Mesenchymal stem cell (in vitro differentiated cells and primary cell): ENCODE data around the gene SMIM38.

Experiments
- DNase-seq: peaks from one replicate; pipeline ENCODE4 v3.0.0-alpha.2; 2013
- H2AFZ ChIP-seq: one replicate; pipeline ENCODE4 v1.6.1; 2013; ENCODE audit warnings: low read depth, mild to moderate bottlenecking, control low read depth, inconsistent platforms, low read length, moderate library complexity
- H2AK5ac ChIP-seq: 2 replicates; pipeline ENCODE4 v1.6.1; 2013; ENCODE audit warnings: low read length, moderate library complexity, mild to moderate bottlenecking, inconsistent platforms; ENCODE audit not compliant: severe bottlenecking
- H2BK120ac ChIP-seq: one replicate; pipeline ENCODE4 v1.6.1; 2013; ENCODE audit warnings: low read depth, mild to moderate bottlenecking, inconsistent platforms, low read length, moderate library complexity
- H2BK12ac ChIP-seq, 2 experiments: one replicate each; pipeline ENCODE4 v1.6.1; 2013; ENCODE audit warnings: inconsistent platforms in 2 of 2, low read length in 2 of 2, mild to moderate bottlenecking in 2 of 2, moderate library complexity in 2 of 2, control low read depth in 1 of 2
- H2BK15ac ChIP-seq: one replicate; pipeline ENCODE4 v1.6.1; 2013; ENCODE audit warnings: mild to moderate bottlenecking, low read depth, inconsistent platforms; ENCODE audit not compliant: poor library complexity, severe bottlenecking
- H2BK5ac ChIP-seq: 2 replicates; pipeline ENCODE4 v1.6.1; 2013; ENCODE audit warnings: low read depth, mild to moderate bottlenecking, low read length, control low read depth, inconsistent platforms; ENCODE audit not compliant: poor library complexity, severe bottlenecking
- H3K14ac ChIP-seq, 2 experiments: one replicate each; pipeline ENCODE4 v1.6.1; 2013; ENCODE audit warnings: inconsistent platforms in 2 of 2, low read length in 2 of 2, control low read depth in 1 of 2, mild to moderate bottlenecking in 1 of 2, moderate library complexity in 1 of 2
- H3K18ac ChIP-seq, 2 experiments: one replicate each; pipeline ENCODE4 v1.6.1; 2013; ENCODE audit warnings: inconsistent platforms in 2 of 2, low read length in 2 of 2, control low read depth in 1 of 2, low read depth in 1 of 2, mild to moderate bottlenecking in 1 of 2
- H3K23ac ChIP-seq, 2 experiments: one replicate each; pipeline ENCODE4 v1.6.1; 2013; ENCODE audit warnings: inconsistent platforms in 2 of 2, low read length in 2 of 2, mild to moderate bottlenecking in 2 of 2, moderate library complexity in 2 of 2, control low read depth in 1 of 2
- H3K27ac ChIP-seq: 2 replicates; pipeline ENCODE4 v1.5.1; 2013; ENCODE audit warnings: mild to moderate bottlenecking, moderate library complexity, low read length, control low read depth, inconsistent platforms; ENCODE audit not compliant: poor library complexity, severe bottlenecking
- H3K27me3 ChIP-seq, 2 experiments: 2 replicates each; pipeline versions ENCODE4 v1.6.1 to v1.7.0; 2013; ENCODE audit warnings: low read length in 2 of 2, mild to moderate bottlenecking in 2 of 2, moderate library complexity in 2 of 2, control low read depth in 1 of 2, inconsistent platforms in 1 of 2; ENCODE audit not compliant: control insufficient read depth in 1 of 2, insufficient read depth in 1 of 2
- H3K36me3 ChIP-seq, 2 experiments: 2 replicates each; pipeline versions ENCODE4 v1.6.1 to v1.7.0; 2013; ENCODE audit warnings: low read length in 2 of 2, control low read depth in 1 of 2, inconsistent platforms in 1 of 2, low read depth in 1 of 2, mild to moderate bottlenecking in 1 of 2; ENCODE audit not compliant: insufficient read depth in 2 of 2, control insufficient read depth in 1 of 2
- H3K4ac ChIP-seq, 2 experiments: one replicate each; pipeline ENCODE4 v1.6.1; 2013; ENCODE audit warnings: inconsistent platforms in 2 of 2, low read length in 2 of 2, mild to moderate bottlenecking in 2 of 2, moderate library complexity in 2 of 2, control low read depth in 1 of 2, low read depth in 1 of 2
- H3K4me1 ChIP-seq: 2 replicates; pipeline ENCODE4 v1.6.1; 2013; ENCODE audit warnings: low read depth, low read length, control low read depth; ENCODE audit not compliant: control insufficient read depth, insufficient read depth
- H3K4me2 ChIP-seq: 2 replicates; pipeline ENCODE4 v1.6.1; 2013; ENCODE audit warnings: low read length, mild to moderate bottlenecking, inconsistent platforms; ENCODE audit not compliant: poor library complexity, severe bottlenecking
- H3K4me3 ChIP-seq, 2 experiments: 2 replicates each; pipeline versions ENCODE4 v1.5.1 to v1.7.0; 2013; ENCODE audit warnings: low read length in 2 of 2, mild to moderate bottlenecking in 2 of 2, control low read depth in 1 of 2, low read depth in 1 of 2; ENCODE audit not compliant: insufficient read depth in 1 of 2
- H3K79me1 ChIP-seq: replicated peaks from 2 replicates; pipeline ENCODE4 v1.6.1; 2013; ENCODE audit warnings: mild to moderate bottlenecking, control low read depth, low read length, inconsistent platforms; ENCODE audit not compliant: poor library complexity, severe bottlenecking
- H3K9ac ChIP-seq: 2 replicates; pipeline ENCODE4 v1.7.0; 2013; ENCODE audit warnings: mild to moderate bottlenecking, low read length, moderate library complexity
- H3K9me3 ChIP-seq: 2 replicates; pipeline ENCODE4 v1.7.0; 2013; ENCODE audit warnings: mild to moderate bottlenecking, low read length; ENCODE audit not compliant: control insufficient read depth
- H4K8ac ChIP-seq: one replicate; pipeline ENCODE4 v1.6.1; 2013; ENCODE audit warnings: inconsistent platforms, mild to moderate bottlenecking, low read length, moderate library complexity
- H4K91ac ChIP-seq: one replicate; pipeline ENCODE4 v1.6.1; 2013; ENCODE audit warnings: mild to moderate bottlenecking, low read length, inconsistent platforms
- WGBS: methylation state at CpG from one replicate; pipeline ENCODE4 v1.1.7; 2013; ENCODE audit warnings: mixed read lengths; 5-methylcytosine and 5-hydroxymethylcytosine counted together

Gene SMIM38

GRCh38 chr11:69121021-69121420, 34.7 kb upstream of the SMIM38 start:
- Histone ChIP-seq H3K9me3 (peaks cover 9% of the 10 kb centered on the region), H3K4me2 (no peak overlapping the region), H3K36me3 (no peaks in the 10 kb centered on the region), H2AK5ac (no peak overlapping the region), H3K18ac (no peak overlapping the region), H4K8ac (no peak overlapping the region), H3K23ac (no peak overlapping the region), H2BK12ac (no peak overlapping the region), H2AFZ (no peak overlapping the region), H2BK15ac (no peak overlapping the region), H3K14ac (no peak overlapping the region), H3K79me1 (no peaks in the 10 kb centered on the region), H3K27me3 (peaks cover 3 to 22% of the 10 kb centered on the region in 2 experiments), H4K91ac (peak overlapping the region; percentile 43), H3K4ac (no peak overlapping the region), H2BK120ac (no peak overlapping the region), H3K4me1 (peaks cover 32% of the 10 kb centered on the region), H2BK5ac (no peak overlapping the region), H3K27ac (no peak overlapping the region), H3K4me3 (no peak overlapping the region), H3K9ac (no peak overlapping the region)
- 92% methylated on average over 8 of the region's 9 CpGs for WGBS
- DNase-seq = no peak

- no peak overlapping the region for H4K91ac ChIP-seq
- WGBS = 87% methylated on average over 19 of the region's 19 CpGs
These were observed 34.0 kb upstream of the SMIM38 start for GRCh38 chr11:69121621-69122325.

GRCh38 chr11:69122326-69122629, 33.5 kb upstream of the SMIM38 start:
- H4K8ac ChIP-seq = no peak overlapping the region
- H3K4me1 ChIP-seq = peaks cover 31% of the 10 kb centered on the region
- peaks cover 9% of the 10 kb centered on the region for H3K9me3 ChIP-seq
- H3K36me3 ChIP-seq = no peaks in the 10 kb centered on the region
- peak overlapping the region in 1 of 2 experiments; percentile 29 for H2BK12ac ChIP-seq
- H3K4ac ChIP-seq = no peak overlapping the region
- no peak overlapping the region for H3K4me3 ChIP-seq
- H4K91ac ChIP-seq = no peak overlapping the region
- no peak overlapping the region for H3K23ac ChIP-seq
- no peak overlapping the region for H3K14ac ChIP-seq
- no peak for DNase-seq
- peak overlapping the region; percentile 41 for H2AK5ac ChIP-seq
- H3K18ac ChIP-seq = peak overlapping the region in 1 of 2 experiments; percentile 37
- no peak overlapping the region for H2BK120ac ChIP-seq
- no peak overlapping the region for H3K27ac ChIP-seq
- H3K27me3 ChIP-seq = peaks cover 11 to 14% of the 10 kb centered on the region in 2 experiments
- H2AFZ ChIP-seq = no peak overlapping the region
- WGBS = 82% methylated on average over 9 of the region's 9 CpGs
- H3K79me1 ChIP-seq = no peaks in the 10 kb centered on the region
- H3K9ac ChIP-seq = no peak overlapping the region
- H2BK5ac ChIP-seq = no peak overlapping the region
- no peak overlapping the region for H2BK15ac ChIP-seq
- H3K4me2 ChIP-seq = peak overlapping the region; percentile 10

More at GRCh38 chr11:69121621-69122325, 34.0 kb upstream of the SMIM38 start:
- Histone ChIP-seq H3K9ac (no peak overlapping the region), H3K27me3 (peaks cover 10 to 18% of the 10 kb centered on the region in 2 experiments), H3K4me2 (no peak overlapping the region), H2BK15ac (no peak overlapping the region), H4K8ac (no peak overlapping the region), H2BK12ac (peak overlapping the region in 1 of 2 experiments; percentile 29), H3K36me3 (no peaks in the 10 kb centered on the region), H3K4ac (no peak overlapping the region), H3K4me1 (peaks cover 31% of the 10 kb centered on the region), H2BK120ac (no peak overlapping the region), H2AK5ac (peak overlapping the region; percentile 41), H3K14ac (no peak overlapping the region), H2AFZ (no peak overlapping the region), H3K23ac (no peak overlapping the region), H2BK5ac (no peak overlapping the region), H3K9me3 (peaks cover 9% of the 10 kb centered on the region), H3K4me3 (no peak overlapping the region), H3K27ac (no peak overlapping the region), H3K79me1 (no peaks in the 10 kb centered on the region), H3K18ac (peak overlapping the region in 1 of 2 experiments; percentile 37)
- DNase-seq = no peak

- Histone ChIP-seq H3K14ac (no peak overlapping the region), H2BK15ac (no peak overlapping the region), H2BK12ac (peak overlapping the region in 1 of 2 experiments; percentile 22), H2AFZ (no peak overlapping the region), H3K4me1 (peaks cover 31% of the 10 kb centered on the region), H3K36me3 (no peaks in the 10 kb centered on the region), H3K4me2 (peak overlapping the region; percentile 50), H3K79me1 (no peaks in the 10 kb centered on the region), H2BK120ac (no peak overlapping the region), H3K4ac (peak overlapping the region in 1 of 2 experiments; percentile 81), H2BK5ac (no peak overlapping the region), H3K9ac (no peak overlapping the region), H4K8ac (no peak overlapping the region), H2AK5ac (no peak overlapping the region), H4K91ac (no peak overlapping the region), H3K27me3 (peaks cover 9 to 14% of the 10 kb centered on the region in 2 experiments), H3K27ac (peak overlapping the region; percentile 48), H3K18ac (peak overlapping the region; percentile 30 to 41), H3K4me3 (no peak overlapping the region), H3K23ac (no peak overlapping the region), H3K9me3 (peaks cover 13% of the 10 kb centered on the region)
- 5% methylated on average over 27 of the region's 27 CpGs for whole genome bisulfite sequencing
- DNase-seq = peak; percentile 59
These were observed 32.9 kb upstream of the SMIM38 start for GRCh38 chr11:69122630-69123431.
